HG02759 (cell line): ENCODE data around the gene SHISA4.

ENCODE experiments used
- ATAC-seq: cut with Tn5 transposase; IDR thresholded peaks from one replicate; pipeline ENCODE4 v1.9.1; 2021; ENCODE audit warnings: mild to moderate bottlenecking, moderate library complexity; ENCODE audit not compliant: unreplicated experiment

SHISA4 gene

GRCh38 chr1:201880928-201881571, 7.6 kb upstream of the SHISA4 start:
- no peak for ATAC-seq

GRCh38 chr1:201881617-201882016, 7.1 kb upstream of the SHISA4 start:
- no peak for ATAC-seq

- ATAC-seq, result no peak
Observed at GRCh38 chr1:201882665-201883132, 6.0 kb upstream of the SHISA4 start.

- no peak for ATAC-seq
Observed at GRCh38 chr1:201883266-201883665, 5.4 kb upstream of the SHISA4 start.

GRCh38 chr1:201883786-201884185, 4.9 kb upstream of the SHISA4 start:
- ATAC-seq, result no peak

GRCh38 chr1:201884425-201884824, 4.3 kb upstream of the SHISA4 start:
- ATAC-seq, result no peak

GRCh38 chr1:201885531-201886075, 3.1 kb upstream of the SHISA4 start:
- ATAC-seq, result no peak

GRCh38 chr1:201886103-201886885, 2.4 kb upstream of the SHISA4 start:
- no peak for ATAC-seq

- ATAC-seq, result no peak
Observed at GRCh38 chr1:201887116-201887866, 1.4 kb upstream of the SHISA4 start.

GRCh38 chr1:201889090-201889968, 631 bp downstream of the SHISA4 start:
- ATAC-seq, result no peak

GRCh38 chr1:201890223-201890622, 1.5 kb downstream of the SHISA4 start:
- no peak for ATAC-seq

- ATAC-seq, result no peak
Observed at GRCh38 chr1:201890806-201891450, 2.2 kb downstream of the SHISA4 start.

GRCh38 chr1:201891451-201892045, 2.9 kb downstream of the SHISA4 start:
- no peak for ATAC-seq

GRCh38 chr1:201892211-201892610, 3.5 kb downstream of the SHISA4 start:
- ATAC-seq, result no peak

- no peak for ATAC-seq
Observed at GRCh38 chr1:201893431-201893830, 4.7 kb downstream of the SHISA4 start.

GRCh38 chr1:201894343-201895119, 5.8 kb downstream of the SHISA4 start:
- no peak for ATAC-seq

- ATAC-seq, result no peak
Observed at GRCh38 chr1:201895120-201895665, 6.5 kb downstream of the SHISA4 start.
